Forelimb muscle (tissue), 1 donor: ENCODE data around the gene CCDC149. TPM values are rescaled to one million over a fixed set of nuclear protein-coding genes. Genes with fewer than 3 reads are reported as not detected.
"Not testable (repeated sequence)": the region's sequence is repeated elsewhere in the genome, so short reads cannot be mapped to it uniquely, and the experiment has no call there.

Experiments used
- DNase-seq: peaks from one replicate; pipeline ENCODE4 v3.0.0-alpha.2; 2013; ENCODE audit warnings: low read depth
- polyA plus RNA-seq: library from polyadenylated mRNA; unstranded; fragments of 120-200 nt; gene quantifications from one replicate; pipeline ENCODE4 v1.2.1, GENCODE V29; 2013; ENCODE audit not compliant: insufficient read length

Gene CCDC149
- polyA plus RNA-seq, 1 donor, result 9.7 TPM

DNA sequence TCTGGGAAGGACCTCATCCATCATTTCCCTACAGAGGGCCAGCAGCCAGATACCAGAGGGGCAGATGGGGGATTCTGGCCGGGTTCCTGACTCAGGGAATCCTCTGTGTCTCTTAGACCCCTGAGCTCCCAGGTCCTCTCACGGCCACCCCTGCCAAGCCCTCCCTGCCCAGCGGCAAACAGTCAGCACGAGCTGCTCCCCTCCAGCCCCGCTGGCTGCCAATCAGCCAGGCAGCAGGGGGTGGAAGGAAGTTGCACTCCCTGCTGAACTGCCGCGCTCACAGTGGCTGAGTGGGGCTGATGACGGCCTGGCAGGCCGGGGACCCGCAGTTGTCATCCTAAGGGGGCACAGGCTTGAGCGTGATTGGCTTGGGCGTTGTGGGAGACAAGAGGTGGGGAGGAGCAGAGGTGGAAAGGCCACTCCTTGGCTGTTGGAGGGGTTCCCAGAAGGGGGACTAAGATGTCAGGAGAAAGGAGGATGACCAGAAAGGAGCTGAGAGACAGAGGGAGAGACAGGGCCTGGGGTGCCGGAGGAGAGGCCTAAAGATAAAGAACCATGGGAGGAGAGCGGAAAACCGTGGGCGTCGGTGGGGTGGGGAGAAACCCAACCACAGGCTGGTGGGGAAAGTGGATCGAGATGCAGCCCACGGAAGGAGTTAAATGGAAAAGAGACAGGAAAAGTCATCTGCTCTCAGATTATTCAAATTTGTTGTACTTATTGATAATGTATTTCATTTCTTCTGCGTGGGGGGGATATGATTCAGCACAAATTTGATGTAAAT is 4.4 kb upstream of the CCDC149 start:
- no peak for DNase-seq

DNA sequence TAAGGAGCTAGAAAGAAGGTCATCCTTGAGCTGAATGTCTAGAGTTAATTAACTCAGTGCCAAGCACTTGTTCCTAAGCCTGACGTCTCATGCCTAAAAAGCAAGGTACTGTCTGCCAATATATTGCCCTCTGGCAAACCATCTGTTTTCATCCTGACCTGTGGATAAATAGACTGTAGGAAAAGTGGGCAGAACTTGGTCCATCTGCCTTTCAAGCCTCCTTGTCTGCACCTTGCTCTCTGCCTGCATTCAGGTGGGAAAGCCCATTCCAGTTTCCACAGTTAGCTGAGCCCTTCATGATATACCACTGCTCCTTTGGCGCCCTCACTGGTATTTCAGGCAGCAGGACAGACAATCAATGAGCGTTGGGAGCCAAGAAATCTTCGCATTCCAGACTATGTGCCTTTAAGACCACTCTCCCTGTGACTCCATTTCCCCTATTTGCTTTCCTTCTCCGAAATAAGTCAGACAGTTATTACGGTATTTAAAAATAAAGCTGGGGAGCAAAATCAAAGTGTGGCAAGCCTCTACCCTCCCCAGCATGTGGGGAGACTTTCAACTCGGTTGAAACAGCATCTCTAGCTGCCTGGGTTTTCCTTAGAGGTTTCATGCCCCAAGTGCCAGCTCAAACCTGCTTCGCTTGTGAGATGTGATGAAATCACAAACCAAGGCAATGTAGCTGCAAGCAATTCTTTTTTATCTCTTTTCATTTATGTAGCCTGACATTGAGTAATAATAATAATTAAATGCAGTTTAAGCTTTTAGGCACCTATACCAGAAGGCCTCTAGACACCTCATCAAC is 2.5 kb upstream of the CCDC149 start:
- no peak for DNase-seq

DNA sequence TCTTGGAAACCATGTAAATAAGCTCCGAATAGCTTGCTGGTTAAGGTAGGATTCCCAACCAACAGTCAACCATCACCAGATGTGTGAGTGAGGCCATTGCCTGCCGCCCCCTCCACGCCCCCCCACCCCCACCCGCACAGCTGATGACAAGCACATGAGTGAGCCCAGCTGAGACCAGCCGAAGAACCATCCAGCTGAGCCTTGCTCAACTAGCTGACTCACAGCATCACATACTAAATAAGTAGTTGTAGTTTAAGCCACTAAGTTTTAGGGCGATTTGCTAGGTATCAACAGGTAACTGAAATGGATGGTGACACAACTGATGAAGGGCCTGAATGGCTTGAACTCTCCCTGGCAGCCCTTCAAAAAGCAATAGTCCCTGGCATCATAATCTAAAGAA is 1.6 kb upstream of the CCDC149 start:
- DNase-seq, result no peak

DNA sequence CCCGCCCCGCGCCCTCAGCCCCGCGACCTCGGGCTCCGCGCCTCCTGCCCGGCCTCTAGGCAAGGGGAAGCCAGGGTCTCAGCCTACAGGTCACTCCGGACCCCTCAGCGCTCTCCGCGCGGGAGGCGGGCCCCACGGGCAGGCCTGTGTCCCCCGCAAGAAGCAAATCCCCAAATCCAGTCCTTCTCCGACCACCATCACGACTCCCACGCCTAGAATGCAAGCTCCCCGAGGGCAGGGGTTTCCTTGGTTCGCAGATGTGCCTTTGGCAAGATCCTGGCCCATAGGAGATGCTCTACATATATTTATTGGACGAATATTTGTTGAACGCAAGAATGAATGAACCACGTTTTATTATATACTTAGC is 260 bp upstream of the CCDC149 start:
- DNase-seq, result no peak

DNA sequence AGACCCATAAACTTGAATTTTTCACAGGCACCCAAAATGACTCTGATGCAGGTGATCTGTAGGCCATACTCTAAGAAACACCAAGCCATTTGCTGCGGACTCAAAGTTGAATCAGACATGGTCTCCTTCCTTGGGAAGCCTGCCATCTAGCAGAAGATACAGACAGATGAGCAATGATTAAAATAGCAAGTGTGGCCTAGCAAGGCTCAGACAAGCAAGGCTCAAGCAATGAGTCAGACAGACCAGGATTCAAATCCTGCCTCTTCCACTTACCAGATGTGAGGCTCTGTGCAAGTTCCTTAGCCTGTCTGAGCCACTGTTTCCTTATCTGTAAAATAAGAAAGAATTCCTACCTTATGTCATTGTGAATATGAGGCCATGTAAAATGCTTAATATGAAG is 2.3 kb downstream of the CCDC149 start:
- DNase-seq, result no peak

DNA sequence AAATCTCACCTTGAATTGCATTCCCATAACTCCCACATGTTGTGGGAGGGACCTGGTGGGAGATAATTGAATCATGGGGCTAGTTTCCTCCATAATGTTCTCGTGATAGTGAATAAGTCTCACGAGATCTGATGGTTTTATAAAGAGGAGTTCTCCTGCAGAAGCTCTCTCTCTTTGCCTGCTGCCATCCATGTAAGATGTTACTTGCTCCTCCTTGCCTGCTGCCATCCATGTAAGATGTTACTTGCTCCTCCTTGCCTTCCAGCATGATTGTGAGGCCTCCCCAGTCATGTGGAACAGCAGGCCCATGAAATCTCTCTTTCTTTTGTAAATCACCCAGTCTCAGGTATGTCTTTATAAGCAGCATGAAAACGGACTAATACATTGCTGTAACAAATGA is 3.2 kb downstream of the CCDC149 start:
- DNase-seq, result not testable (repeated sequence)

DNA sequence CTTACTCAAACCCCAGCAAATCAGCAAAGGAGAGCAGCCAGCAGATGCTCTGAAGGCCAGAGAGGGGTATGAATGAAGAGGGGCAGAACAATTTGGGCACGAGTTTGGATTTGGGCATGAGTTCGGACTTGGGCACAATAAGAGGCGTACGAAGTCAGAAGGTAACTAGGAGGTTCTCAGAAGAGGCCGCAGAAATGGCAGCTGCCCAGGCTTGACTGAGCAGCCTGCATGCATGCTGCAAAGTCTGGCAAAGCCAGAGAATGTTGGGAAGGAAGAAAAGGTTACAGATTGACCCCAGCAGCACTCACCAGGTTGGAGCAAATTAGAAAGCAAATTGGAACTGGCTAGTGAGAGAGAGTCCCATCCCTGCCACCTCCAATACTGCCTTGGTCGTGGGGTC is 15.2 kb downstream of the CCDC149 start:
- DNase-seq, result no peak

DNA sequence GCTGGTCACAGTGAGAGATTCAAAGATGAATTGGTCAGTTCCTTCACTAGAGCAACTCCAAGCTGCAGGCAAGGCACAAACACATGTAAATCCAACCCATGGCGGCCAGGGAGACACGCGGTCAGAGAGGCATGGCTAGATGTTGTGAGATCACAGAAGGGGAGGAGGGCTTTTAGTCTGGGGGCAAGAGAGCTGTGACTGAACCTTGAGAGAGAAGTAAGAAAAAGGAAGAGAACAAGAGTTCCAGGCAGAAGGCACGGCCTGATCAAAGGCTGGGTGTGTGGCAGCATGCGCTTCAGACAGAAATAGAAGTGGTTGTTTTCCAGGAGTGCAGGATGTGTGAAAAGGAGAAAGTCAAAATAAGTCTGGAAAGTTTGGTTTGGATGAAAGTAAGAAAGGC is 15.9 kb downstream of the CCDC149 start:
- DNase-seq, result no peak

DNA sequence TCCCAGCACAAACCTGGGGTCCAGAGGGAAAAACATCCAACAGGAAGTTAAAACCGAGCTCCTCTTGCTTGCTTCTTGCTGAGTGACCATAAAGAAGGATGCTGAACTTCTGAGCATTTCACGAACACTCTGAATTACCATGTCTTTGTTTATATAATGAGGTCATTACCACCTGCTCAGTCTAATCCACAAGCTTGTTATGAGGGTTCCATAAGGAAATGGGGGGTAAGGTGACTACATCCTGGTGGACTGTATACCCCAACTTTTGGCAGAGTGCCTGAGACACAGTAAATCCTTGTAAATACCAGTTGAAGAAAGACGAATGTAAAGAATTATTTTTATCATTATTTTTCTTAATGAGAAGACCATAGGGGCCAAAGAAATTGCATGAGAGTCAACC is 16.8 kb downstream of the CCDC149 start:
- no peak for DNase-seq

DNA sequence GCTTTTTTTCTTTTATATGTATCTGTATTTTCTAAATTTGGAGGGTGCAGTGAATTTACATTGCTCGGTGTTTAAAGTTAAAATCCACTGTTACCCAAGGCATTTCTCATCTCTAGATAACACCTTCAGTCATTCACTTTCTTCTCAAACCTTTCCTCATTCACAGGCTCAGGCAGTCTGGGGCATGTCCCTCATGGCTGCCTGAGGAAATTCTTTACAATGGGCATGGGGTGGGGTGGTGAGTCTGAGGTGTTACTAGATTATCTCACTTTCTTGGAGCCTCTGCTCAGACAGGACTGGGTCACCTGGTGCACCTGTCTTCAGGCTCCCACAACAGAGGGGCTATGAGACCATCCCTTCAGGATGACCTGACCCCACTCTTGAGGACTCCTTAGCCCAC is 17.4 kb downstream of the CCDC149 start:
- DNase-seq, result no peak

DNA sequence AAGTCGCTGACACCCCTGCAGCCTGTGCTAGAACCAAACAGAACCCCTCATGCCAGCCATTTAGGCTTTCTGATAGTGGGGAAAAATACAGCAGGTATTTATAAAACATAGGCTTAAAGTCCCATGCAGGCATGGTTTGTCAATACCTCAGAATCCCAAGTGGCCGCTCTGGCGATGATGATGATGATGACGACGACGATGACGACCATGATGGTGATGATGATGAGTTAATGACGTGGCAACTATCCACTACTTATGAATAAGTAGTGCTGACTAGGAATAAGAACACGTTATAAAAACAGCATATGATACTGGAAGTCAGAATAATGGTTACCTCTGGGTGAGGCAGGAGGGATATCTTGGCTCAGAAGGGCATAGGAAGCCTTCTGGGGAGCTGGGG is 18.0 kb downstream of the CCDC149 start:
- no peak for DNase-seq

DNA sequence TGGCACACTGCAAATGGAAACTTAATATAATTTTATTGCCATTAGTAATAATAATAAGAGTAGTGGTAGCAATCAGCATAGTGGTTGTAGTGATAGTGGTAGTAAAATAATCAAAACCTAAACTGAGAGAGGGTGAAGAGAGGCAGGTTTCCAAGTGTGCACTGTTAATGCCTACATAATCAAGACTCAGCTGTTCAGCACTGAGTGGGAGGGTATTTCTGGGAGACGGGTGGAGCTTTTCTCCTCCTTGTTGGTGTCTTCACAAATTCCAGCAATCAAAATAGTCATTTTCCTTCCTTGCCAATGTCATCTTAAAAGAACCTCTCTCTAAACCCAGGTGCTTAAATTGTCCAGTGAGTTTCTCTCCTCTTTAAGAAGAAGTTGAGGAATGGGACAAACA is 18.6 kb downstream of the CCDC149 start:
- DNase-seq, result no peak

DNA sequence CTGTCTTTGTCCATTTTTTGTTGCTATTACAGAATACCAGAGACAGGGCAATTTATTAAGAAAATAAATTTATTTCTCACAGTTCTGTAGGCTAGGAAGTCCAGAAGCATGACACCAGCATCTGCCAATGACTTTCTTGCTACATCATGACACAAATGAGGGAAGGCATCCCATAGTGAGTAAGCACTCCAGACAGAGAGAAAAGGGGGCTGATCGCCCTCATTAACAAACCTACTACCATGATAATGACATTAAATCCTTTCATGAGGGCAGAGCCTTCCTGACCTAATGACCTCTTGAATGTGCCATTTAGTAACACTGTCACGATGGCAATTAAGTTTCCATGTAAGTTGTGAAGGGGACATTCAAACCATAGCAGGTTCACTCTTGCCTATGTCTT is 20.1 kb downstream of the CCDC149 start:
- no peak for DNase-seq

DNA sequence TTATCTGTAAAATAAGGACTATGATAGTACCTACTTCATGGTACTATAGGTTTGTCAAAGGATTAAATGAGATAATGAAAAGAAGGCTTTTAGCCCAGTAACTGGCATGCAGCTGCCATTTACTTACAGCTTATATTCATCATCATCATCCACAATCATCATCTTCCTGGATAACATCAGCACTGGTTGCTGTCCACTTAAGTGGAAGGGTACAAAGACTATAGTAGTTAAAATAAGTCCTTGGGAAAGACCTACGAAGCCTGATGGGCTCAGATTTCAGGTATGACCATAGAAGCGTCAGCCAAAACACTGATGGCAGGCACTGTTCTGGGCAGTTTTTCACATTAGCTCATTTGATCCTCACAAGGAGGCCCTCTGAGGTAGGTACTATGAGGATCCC is 20.6 kb downstream of the CCDC149 start:
- DNase-seq, result no peak

DNA sequence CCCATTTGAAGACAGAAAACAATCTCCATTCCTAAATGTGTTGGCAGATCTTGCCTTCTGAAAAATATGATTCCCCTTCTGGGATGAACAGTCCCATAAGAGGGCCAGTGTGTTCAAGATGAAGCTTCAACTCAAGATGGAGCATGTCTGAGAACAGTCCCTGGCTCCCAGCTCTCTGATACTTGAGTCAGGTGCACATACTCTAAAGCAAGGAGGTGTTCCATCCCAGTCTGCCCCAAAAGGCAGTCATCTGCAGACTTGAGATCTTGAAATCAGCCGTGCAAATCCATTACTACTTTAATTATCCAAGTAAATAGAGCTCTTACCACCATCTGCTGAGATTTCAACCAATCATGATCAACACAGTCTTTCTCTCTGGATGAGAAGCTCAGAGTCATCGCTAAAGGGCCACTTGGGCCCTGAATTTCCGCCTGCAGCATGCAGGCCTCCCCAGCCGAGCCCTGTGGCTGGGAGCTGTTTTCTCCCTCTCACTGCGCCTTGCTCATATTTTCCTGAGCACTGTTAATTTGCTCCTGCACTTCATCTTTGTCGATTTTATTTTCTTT is 22.2 kb downstream of the CCDC149 start:
- no peak for DNase-seq

DNA sequence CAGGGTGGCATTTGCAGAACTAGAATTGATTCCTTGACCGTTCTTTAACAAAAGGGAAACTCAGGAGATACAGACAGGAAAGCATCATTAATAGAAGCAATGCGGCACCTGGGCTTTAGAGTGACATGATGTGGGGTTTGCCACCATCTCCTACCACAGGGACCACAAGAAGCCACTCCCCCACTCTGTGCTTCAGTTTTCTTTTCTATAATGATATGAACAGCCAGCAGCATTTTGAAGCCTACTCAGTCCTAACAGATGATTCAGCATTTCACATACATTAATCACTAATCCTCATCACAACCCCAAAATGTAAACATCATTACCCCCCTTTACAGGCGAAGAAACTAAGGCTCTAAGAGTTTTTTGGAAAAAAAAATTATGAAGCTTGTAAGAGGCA is 22.9 kb downstream of the CCDC149 start:
- DNase-seq, result no peak

DNA sequence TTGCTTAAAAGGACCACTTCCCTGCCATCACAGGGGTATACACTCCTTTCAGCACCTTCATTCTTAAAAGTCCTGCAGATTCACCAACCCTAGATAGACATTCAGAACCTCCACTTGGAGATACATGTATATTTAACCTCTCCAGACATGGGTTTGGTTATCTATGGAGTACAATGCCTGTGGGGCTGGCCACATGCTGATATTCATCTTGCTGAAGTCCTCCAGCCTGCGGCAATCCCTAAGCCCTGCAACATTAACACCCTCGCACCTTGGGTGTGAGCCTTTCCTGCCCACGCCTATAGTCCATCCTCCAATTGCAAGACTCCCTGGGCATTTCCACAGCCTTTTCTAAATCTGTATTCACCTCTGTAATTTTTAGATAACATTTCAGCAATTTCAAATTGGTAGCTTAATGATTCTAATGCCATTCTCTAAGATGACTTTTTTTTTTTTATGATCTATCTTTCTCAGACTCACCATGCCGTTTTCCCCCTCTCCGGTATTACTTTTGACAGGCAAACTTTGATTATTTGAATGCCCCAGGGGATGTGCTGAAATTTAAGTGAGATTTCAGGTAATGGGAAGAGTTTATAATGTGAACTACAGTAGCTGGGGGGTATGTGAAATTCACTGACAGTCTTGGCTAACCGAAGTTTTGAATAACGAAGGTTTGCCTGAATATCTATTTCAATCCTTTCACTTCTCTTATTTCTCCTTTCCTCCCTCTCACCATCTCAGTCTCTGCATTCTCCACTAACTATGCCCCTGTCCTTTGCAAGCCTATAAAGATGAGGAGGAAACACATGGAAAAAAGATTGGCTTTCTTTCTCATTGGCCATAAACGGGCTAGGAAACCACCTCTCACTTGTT is 24.1 kb downstream of the CCDC149 start:
- DNase-seq, result no peak

DNA sequence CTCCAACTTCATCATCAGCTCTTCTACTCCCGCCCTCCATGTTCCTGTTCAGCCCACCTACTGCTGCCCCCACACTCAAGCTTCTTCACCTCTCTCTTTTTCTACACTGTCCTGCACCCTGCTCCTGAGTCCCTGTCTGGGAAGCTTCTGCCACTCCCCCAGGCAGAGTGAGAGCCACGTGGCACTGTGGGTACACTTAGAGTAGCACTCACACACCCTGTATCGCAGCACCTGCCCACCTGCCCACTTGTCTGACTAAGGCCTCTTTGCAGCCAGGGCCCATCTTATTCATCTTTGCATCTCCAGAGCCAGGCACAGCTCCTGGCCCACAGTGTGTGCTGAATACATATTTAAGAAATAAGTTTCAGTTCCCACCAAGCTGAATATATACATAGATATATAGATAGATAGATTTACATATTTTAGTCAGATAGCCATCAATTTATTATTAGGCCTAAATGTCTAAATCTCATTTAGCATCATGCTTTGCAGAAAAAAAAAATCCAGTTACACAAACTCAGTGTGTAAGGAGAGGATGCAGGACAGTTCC is 24.9 kb downstream of the CCDC149 start:
- DNase-seq, result no peak

DNA sequence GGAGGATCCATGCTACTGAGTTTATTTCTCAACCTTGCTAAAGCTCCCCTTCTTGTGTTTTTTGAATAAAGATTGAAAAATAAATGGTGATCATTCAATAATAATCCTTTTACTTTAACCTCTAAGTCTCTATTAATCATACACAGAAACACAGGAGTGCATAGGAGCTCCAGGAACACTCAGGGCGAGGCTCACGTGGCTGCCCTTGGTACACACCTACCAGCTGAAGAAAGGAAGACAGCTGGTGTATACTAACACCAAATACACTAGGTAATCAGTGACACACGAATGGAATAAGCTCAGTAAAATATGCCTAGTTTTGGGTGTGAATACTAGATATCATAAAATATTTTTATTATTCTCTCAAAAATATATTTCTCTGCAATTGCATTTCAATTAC is 26.2 kb downstream of the CCDC149 start:
- no peak for DNase-seq

DNA sequence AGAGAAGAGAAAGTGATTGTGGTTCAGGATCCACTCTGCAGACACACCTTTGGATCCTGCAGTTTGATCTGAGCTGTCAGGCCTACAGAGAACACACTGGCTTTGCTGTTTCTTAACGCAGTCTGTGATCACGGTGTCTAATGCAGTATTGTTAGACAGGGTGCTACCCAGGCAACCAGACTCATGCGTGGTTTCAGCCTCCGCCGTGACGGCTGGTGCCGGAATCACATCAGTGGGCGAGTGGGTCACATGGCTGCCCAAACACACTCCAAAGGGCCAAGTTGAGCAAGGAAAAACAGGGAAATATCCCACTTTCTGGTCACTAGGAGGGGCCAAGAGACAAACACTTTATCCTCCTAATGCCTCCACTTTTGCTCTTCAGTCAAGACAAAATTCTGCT is 27.5 kb downstream of the CCDC149 start:
- no peak for DNase-seq

DNA sequence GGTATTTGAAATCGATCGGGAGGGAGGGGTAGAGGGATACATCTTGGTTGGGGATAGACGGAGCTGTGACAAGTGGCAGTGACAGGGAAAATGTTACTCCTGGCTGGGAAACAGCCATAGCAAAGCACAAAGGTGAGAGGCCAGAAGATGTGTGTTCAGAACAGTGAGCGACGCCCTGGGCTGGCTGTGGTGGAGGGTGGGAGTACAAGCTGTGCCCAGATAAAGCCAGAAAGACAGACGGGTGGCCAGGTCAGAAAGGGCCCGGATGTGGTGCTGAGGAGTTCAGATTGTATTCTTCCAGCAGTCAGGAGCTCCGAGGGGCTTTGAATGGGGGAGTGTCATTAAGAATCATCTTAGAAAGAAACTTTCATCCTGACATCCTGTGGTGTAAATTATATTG is 27.9 kb downstream of the CCDC149 start:
- DNase-seq, result no peak
